Psoas muscle (tissue), 8 donors: Measurements from ENCODE around the gene ENTPD1. TPM values are rescaled to one million over a fixed set of nuclear protein-coding genes. Genes with fewer than 3 reads are reported as not detected.

Experiments used
- ATAC-seq, 4 donors: fragments of 200-7000 bp; cut with Tn5 transposase; one replicate each; pipeline ENCODE4 v1.9.1; 2020; ENCODE audit warnings: moderate library complexity in 3 of 4, mild to moderate bottlenecking in 2 of 4
- DNase-seq, 2 donors: peaks; one replicate each; pipeline ENCODE4 v3.0.0-alpha.2; 2020
- H3K27ac ChIP-seq: fragments of 200-600 bp; one replicate; pipeline ENCODE4 v1.8.0; 2022
- H3K27me3 ChIP-seq, 3 donors: fragments of 200-600 bp in 1 of 3; one replicate each; pipeline versions ENCODE4 v1.6.1 to v1.8.0; 2013 to 2022; ENCODE audit warnings: low read length in 2 of 3, mild to moderate bottlenecking in 2 of 3, moderate library complexity in 1 of 3; ENCODE audit not compliant: insufficient read depth in 3 of 3
- H3K36me3 ChIP-seq, 2 donors: fragments of 200-600 bp in 1 of 2; one replicate each; pipeline versions ENCODE4 v1.6.1 to v1.8.0; 2013 to 2022; ENCODE audit warnings: low read depth in 1 of 2, mild to moderate bottlenecking in 1 of 2, moderate library complexity in 1 of 2; ENCODE audit not compliant: insufficient read depth in 1 of 2
- H3K4me1 ChIP-seq: fragments of 200-600 bp; one replicate; pipeline ENCODE4 v1.8.0; 2022
- H3K4me3 ChIP-seq: fragments of 200-600 bp; one replicate; pipeline ENCODE4 v1.8.0; 2022; ENCODE audit warnings: mild to moderate bottlenecking
- H3K9me3 ChIP-seq: fragments of 200-600 bp; one replicate; pipeline ENCODE4 v1.8.0; 2022
- WGBS, 3 donors: extraction: QIAGEN DNeasy Blood & Tissue Kit; methylation state at CpG; one replicate each; pipeline versions ENCODE4 v1.1.6 to v1.1.7; 2013; 5-methylcytosine and 5-hydroxymethylcytosine counted together
- intact Hi-C, 2 donors: fragments of 100-400 bp; cut with DNase I; formaldehyde crosslinking; loops; one replicate each; pipeline versions ENCODE4 v1.11.0 to v1.14.2; 2022
- polyA plus RNA-seq, 3 donors: library from polyadenylated mRNA; stranded (reverse); fragments of 200-250 nt; gene quantifications; one replicate each; pipeline ENCODE4 v1.2.3, GENCODE V29; 2013
- total RNA-seq, 4 donors: library from RNA; stranded (reverse); fragmentation: NEBNext Ultra II Directional in 2 of 4; extraction: Animal tissue kit (Norgen Biotek cat#: 25700) in 2 of 4; gene quantifications; one replicate each; pipeline versions ENCODE4 v1.2.1 to v1.2.4, GENCODE V29; 2021 to 2023
- TF ChIP-seq, protein P1 (sequence below): fragments of 200-600 bp; IDR thresholded peaks from one replicate; pipeline ENCODE4 v1.8.0; 2022; ENCODE audit warnings: antibody characterized with exemption
- donor health status: healthy with polysubstance abuse.
- donor health status: DM: no; HTN: no; CAD: no; lungs with moderate emphysema.
- donor health status: Bipolar disorder and iron deficiency.
- donor health status: healthy.
- donor health status: DM: yes; HTN: yes; CAD: no.
- donor health status: DM: no; HTN: no; CAD: no.
- donor health status: DM: no; HTN: no; CAD: no.
- donor health status: DM: yes; HTN: yes; CAD: no.

The ENTPD1 gene
- total and polyA plus RNA-seq, 7 donors: 1.4 to 3.9 (median 1.7) TPM

DNA sequence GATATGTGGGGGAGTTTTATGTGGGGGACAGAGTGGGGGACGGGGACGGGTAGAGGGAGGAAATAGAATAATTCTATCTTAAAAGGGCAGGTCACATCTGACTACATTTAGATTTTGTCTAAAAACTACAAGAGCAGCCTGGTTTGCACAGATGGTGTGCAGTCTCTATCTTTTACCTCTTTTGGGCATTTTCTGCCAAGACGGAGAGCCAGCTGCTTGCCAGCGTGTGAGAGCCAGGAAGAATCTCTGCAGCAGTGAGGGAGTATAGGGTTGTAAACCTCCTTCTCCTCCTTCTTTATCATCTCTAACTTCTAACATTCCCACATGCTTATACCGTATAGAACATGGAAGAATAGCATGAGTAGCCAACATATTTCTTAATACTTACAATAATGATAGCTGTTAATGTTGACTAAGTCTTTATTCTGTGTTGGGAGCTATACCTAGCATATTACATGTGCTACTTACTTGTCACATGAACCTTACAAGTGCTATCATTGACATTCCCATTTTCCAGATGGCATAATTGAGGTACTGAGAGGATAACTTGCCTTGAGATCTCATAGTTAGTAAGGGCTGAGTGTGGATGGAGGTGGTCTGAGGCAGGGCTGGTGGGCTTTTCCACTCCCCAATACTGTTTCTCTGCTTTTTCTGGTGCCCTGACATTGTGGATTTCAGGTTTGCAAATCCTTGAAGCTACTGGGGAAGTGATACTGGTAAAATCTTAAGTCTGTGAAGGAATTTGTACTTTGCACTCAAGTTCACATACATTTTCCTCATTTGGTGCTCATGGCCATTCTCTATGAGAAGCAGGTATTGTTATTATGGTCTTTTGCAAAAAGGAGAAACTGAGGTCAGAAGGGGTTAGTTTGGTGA is 1.1 kb downstream of the ENTPD1 start:
- intact Hi-C loops: no loop called here
- WGBS, 3 donors: 11 to 15% (median 14%) methylated on average over 5 of the region's 5 CpGs
- H3K27me3 ChIP-seq: no peaks in the 10 kb centered on the region
- TF ChIP-seq, protein P1, sequence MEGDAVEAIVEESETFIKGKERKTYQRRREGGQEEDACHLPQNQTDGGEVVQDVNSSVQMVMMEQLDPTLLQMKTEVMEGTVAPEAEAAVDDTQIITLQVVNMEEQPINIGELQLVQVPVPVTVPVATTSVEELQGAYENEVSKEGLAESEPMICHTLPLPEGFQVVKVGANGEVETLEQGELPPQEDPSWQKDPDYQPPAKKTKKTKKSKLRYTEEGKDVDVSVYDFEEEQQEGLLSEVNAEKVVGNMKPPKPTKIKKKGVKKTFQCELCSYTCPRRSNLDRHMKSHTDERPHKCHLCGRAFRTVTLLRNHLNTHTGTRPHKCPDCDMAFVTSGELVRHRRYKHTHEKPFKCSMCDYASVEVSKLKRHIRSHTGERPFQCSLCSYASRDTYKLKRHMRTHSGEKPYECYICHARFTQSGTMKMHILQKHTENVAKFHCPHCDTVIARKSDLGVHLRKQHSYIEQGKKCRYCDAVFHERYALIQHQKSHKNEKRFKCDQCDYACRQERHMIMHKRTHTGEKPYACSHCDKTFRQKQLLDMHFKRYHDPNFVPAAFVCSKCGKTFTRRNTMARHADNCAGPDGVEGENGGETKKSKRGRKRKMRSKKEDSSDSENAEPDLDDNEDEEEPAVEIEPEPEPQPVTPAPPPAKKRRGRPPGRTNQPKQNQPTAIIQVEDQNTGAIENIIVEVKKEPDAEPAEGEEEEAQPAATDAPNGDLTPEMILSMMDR: no peak
- peak overlapping the region; percentile 47 for H3K4me3 ChIP-seq
- H3K4me1 ChIP-seq: peaks cover 5% of the 10 kb centered on the region
- H3K36me3 ChIP-seq: no peaks in the 10 kb centered on the region
- ATAC-seq: no peak
- DNase-seq: no peak
- peak overlapping the region; percentile 21 for H3K27ac ChIP-seq
- H3K9me3 ChIP-seq: no peaks in the 10 kb centered on the region

DNA sequence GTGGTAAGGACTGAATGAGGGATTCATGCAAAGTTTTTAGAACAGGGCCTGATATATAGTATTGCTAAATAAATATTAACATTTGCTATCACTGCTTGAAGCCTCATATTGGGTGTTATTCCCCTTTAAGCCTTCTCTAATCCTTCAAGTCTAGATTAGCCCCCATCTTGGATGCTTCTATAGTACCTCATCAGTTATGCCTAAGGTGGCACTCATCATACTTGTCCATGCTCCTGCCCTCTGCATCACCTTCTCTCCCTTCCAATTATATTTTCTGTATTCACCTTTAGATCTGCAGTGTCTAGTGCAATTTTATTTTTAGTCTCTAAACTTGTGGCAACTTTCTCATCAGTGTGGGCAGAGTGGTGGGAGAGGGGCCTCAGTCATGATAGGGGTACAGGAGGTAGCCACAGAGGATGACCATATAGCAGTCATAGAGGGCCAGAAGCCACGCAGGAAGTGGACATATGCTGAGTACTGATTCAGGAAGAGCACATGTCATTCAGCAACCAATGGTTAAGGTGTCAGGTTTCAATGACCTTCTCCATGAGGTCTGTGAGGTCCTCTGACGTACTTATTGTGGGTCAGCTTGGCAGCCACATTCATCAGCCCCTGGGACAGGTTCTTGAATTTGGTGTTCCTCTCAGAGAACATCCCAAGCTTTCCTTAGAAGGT is 2.5 kb downstream of the ENTPD1 start:
- TF ChIP-seq, protein P1: no peak
- ATAC-seq (no peak), DNase-seq (no peak)
- peaks cover 5% of the 10 kb centered on the region for H3K4me1 ChIP-seq
- intact Hi-C loops: no loop called here
- 35 to 58% (median 44%) methylated on average over 2 of the region's 2 CpGs for WGBS, 3 donors
- H3K4me3 ChIP-seq: no peak overlapping the region
- H3K36me3 ChIP-seq: no peaks in the 10 kb centered on the region
- H3K27ac ChIP-seq: no peak overlapping the region
- no peaks in the 10 kb centered on the region for H3K27me3 ChIP-seq
- no peaks in the 10 kb centered on the region for H3K9me3 ChIP-seq

- no peaks in the 10 kb centered on the region for H3K9me3 ChIP-seq
- H3K4me1 ChIP-seq: peaks cover 5% of the 10 kb centered on the region
- intact Hi-C loops: no loop called here
- no peaks in the 10 kb centered on the region for H3K36me3 ChIP-seq
- H3K4me3 ChIP-seq: no peak overlapping the region
- DNase-seq (no peak), ATAC-seq (no peak)
- 71 to 79% (median 71%) methylated on average over 3 of the region's 3 CpGs for WGBS, 3 donors
- TF ChIP-seq, protein P1: no peak
- no peaks in the 10 kb centered on the region for H3K27me3 ChIP-seq
- no peak overlapping the region for H3K27ac ChIP-seq
Measured at GRCh38 chr10:95759233-95759826, 3.4 kb downstream of the ENTPD1 start.

DNA sequence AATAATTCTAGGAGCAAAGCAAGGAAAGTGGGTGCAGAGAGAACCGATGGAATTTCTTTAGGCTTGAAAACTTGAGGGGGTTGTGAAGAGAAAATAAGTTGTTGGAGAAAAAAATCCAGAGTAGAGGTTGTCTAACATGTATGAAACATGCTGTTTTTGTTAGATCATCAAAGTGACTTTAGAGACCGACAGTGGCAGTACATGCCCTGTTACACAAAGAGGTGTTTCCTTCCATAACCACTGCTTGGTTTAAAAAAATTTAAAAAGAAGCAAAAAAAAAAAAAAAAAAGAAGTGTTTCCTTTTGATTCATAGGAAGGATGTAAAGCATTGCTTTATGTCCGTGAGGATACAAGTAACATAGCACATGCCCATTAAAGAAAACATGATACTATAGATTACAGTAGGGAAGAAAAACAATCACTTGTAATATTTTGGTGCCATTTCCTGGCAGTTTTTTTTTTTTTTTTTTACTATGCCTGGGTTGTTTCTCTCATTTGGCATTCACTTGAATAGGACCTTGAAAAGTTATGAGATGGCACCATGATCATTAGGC is 6.1 kb downstream of the ENTPD1 start:
- no peaks in the 10 kb centered on the region for H3K9me3 ChIP-seq
- no peak overlapping the region for H3K27ac ChIP-seq
- TF ChIP-seq, protein P1: no peak
- no peaks in the 10 kb centered on the region for H3K27me3 ChIP-seq
- DNase-seq: no peak
- 56 to 66% (median 61%) methylated on average over 3 of the region's 3 CpGs for WGBS, 3 donors
- no peaks in the 10 kb centered on the region for H3K36me3 ChIP-seq
- no peak for ATAC-seq
- H3K4me3 ChIP-seq: no peak overlapping the region
- H3K4me1 ChIP-seq: peaks cover 5% of the 10 kb centered on the region
- intact Hi-C loops: no loop called here
